SK-N-SH (cell line): ENCODE data around the gene BLCAP. TPM values are rescaled to one million over a fixed set of nuclear protein-coding genes. Genes with fewer than 3 reads are reported as not detected.

Experiments
- CTCF ChIA-PET: fragments of 300-600, 350-600 bp; formaldehyde crosslinking; extraction: SDS; loops from one replicate; lab custom pipeline; 2021; lab: Yijun Ruan, JAX
- POLR2A ChIA-PET: fragments of 350-600 bp; sonication (Branson Sonifier 250); formaldehyde crosslinking; extraction: SDS; loops from one replicate; lab custom pipeline; 2020; ENCODE audit warnings: antibody characterized with exemption, inconsistent platforms; lab: Yijun Ruan, JAX
- DNase-seq: peaks from one replicate; pipeline ENCODE4 v3.0.0; 2012
- H2AFZ ChIP-seq: fragments of 200-600 bp; sonication (generic); 2 replicates; pipeline ENCODE4 v1.8.1; 2016; ENCODE audit warnings: antibody characterized with exemption, mild to moderate bottlenecking, low read depth
- H3F3A ChIP-seq: fragments of 200-600 bp; sonication (generic); replicated peaks from 2 replicates; pipeline ENCODE3; 2016; ENCODE audit warnings: antibody characterized with exemption, mild to moderate bottlenecking; ENCODE audit not compliant: insufficient read depth
- H3K27ac ChIP-seq, 2 experiments: fragments of 200-500 bp in 1 of 2; fragments of 200-600 bp in 1 of 2; sonication (Bioruptor generic) in 1 of 2; sonication (generic), shearing (Covaris generic) in 1 of 2; 2 replicates each; pipeline versions ENCODE4 v1.5.1 to v1.6.1; 2014 to 2016; ENCODE audit warnings: low read depth in 2 of 2, inconsistent platforms in 1 of 2, low read length in 1 of 2, mild to moderate bottlenecking in 1 of 2, mixed read lengths in 1 of 2
- H3K27me3 ChIP-seq: fragments of 200-600 bp; sonication (generic), shearing (Covaris generic); 2 replicates; pipeline ENCODE4 v1.6.1; 2016; ENCODE audit warnings: mixed run types; ENCODE audit not compliant: insufficient read depth
- H3K36me3 ChIP-seq, 2 experiments: fragments of 200-500 bp in 1 of 2; fragments of 200-600 bp in 1 of 2; sonication (Bioruptor generic) in 1 of 2; sonication (generic) in 1 of 2; replicated peaks in 1 of 2; 2 replicates each; pipeline versions ENCODE3 to v1.5.1; 2014 to 2016; ENCODE audit warnings: low read length in 1 of 2, mild to moderate bottlenecking in 1 of 2; ENCODE audit not compliant: insufficient read depth in 2 of 2, control insufficient read depth in 1 of 2
- H3K4me1 ChIP-seq, 2 experiments: fragments of 200-500 bp in 1 of 2; fragments of 200-600 bp in 1 of 2; sonication (Bioruptor generic) in 1 of 2; sonication (generic), shearing (Covaris generic) in 1 of 2; 2 replicates each; pipeline versions ENCODE4 v1.5.1 to v1.6.1; 2014 to 2016; ENCODE audit warnings: low read depth in 1 of 2, low read length in 1 of 2, mixed run types in 1 of 2; ENCODE audit not compliant: insufficient read depth in 2 of 2, control insufficient read depth in 1 of 2
- H3K4me2 ChIP-seq: fragments of 200-600 bp; sonication (generic), shearing (Covaris generic); 2 replicates; pipeline ENCODE4 v1.6.1; 2017; ENCODE audit warnings: mixed run types
- H3K4me3 ChIP-seq, 2 experiments: fragments of 200-500 bp in 1 of 2; fragments of 200-600 bp in 1 of 2; sonication (Bioruptor generic) in 1 of 2; sonication (generic), shearing (Covaris generic) in 1 of 2; 2 replicates each; pipeline versions ENCODE4 v1.5.1 to v1.8.1; 2014 to 2016; ENCODE audit warnings: low read depth in 2 of 2, inconsistent platforms in 1 of 2, low read length in 1 of 2, mild to moderate bottlenecking in 1 of 2, mixed read lengths in 1 of 2, moderate library complexity in 1 of 2
- H3K79me2 ChIP-seq: fragments of 200-600 bp; sonication (generic); 2 replicates; pipeline ENCODE4 v1.8.1; 2017; ENCODE audit warnings: mild to moderate bottlenecking; ENCODE audit not compliant: insufficient read depth
- H3K9ac ChIP-seq: fragments of 200-600 bp; sonication (generic); 2 replicates; pipeline ENCODE4 v1.6.1; 2017; ENCODE audit warnings: mixed run types
- H3K9me2 ChIP-seq: fragments of 200-600 bp; sonication (generic); 2 replicates; pipeline ENCODE4 v1.6.1; 2017; ENCODE audit warnings: mixed run types
- H3K9me3 ChIP-seq: fragments of 200-600 bp; sonication (generic); 2 replicates; pipeline ENCODE4 v1.6.1; 2017; ENCODE audit warnings: mixed run types, mild to moderate bottlenecking, moderate library complexity
- H4K20me1 ChIP-seq: fragments of 200-600 bp; sonication (generic); 2 replicates; pipeline ENCODE4 v1.6.1; 2017; ENCODE audit warnings: mild to moderate bottlenecking, mixed run types; ENCODE audit not compliant: insufficient read depth
- CHD2 ChIP-seq: fragments of 150-350 bp; IDR thresholded peaks from 2 replicates; pipeline ENCODE4 v1.6.1; 2018; ENCODE audit warnings: low read length; ENCODE audit not compliant: partially characterized antibody
- ELF1 ChIP-seq: IDR thresholded peaks from 2 replicates; pipeline ENCODE4 v1.4.0; 2012
- EZH2phosphoT487 ChIP-seq: fragments of 200-600 bp; sonication (generic); IDR thresholded peaks from 2 replicates; pipeline ENCODE4 v1.6.1; 2017; ENCODE audit warnings: low read depth, mixed run types, mild to moderate bottlenecking, antibody characterized with exemption, moderate library complexity, borderline replicate concordance
- GABPA ChIP-seq: IDR thresholded peaks from 2 replicates; pipeline ENCODE4 v1.4.0; 2012; ENCODE audit warnings: low read depth, mild to moderate bottlenecking
- GATA2 ChIP-seq: sonication (generic); formaldehyde crosslinking; IDR thresholded peaks from 2 replicates; pipeline ENCODE4 v1.5.0; 2020; ENCODE audit warnings: mild to moderate bottlenecking, missing genetic modification reagents
- NRF1 ChIP-seq: IDR thresholded peaks from 2 replicates; pipeline ENCODE4 v1.6.1; 2012; ENCODE audit warnings: low read depth, mild to moderate bottlenecking, low read length
- RAD21 ChIP-seq: IDR thresholded peaks from 2 replicates; pipeline ENCODE4 v1.6.1; 2012; ENCODE audit warnings: mild to moderate bottlenecking, low read length
- RCOR1 ChIP-seq: fragments of 150-350 bp; IDR thresholded peaks from 2 replicates; pipeline ENCODE4 v1.6.1; 2017; ENCODE audit warnings: antibody characterized with exemption, low read length
- RFX5 ChIP-seq: IDR thresholded peaks from 2 replicates; pipeline ENCODE4 v1.6.1; 2012; ENCODE audit warnings: mild to moderate bottlenecking, improper control_type of control experiment, low read length
- RXRA ChIP-seq: IDR thresholded peaks from 2 replicates; pipeline ENCODE4 v1.4.0; 2012; ENCODE audit warnings: low read depth, mild to moderate bottlenecking, borderline replicate concordance
- SIN3A ChIP-seq: IDR thresholded peaks from 2 replicates; pipeline ENCODE4 v1.6.1; 2012; ENCODE audit warnings: low read depth, mild to moderate bottlenecking, low read length, moderate library complexity, borderline replicate concordance
- TCF12 ChIP-seq: IDR thresholded peaks from 2 replicates; pipeline ENCODE4 v1.4.0; 2012
- TEAD4 ChIP-seq: IDR thresholded peaks from 2 replicates; pipeline ENCODE4 v1.4.0; 2012; ENCODE audit warnings: mild to moderate bottlenecking, borderline replicate concordance; ENCODE audit not compliant: insufficient read depth
- WGBS: methylation state at CpG from one replicate; pipeline ENCODE4 v1.1.6; 2017; ENCODE audit warnings: low lambda C conversion rate; 5-methylcytosine and 5-hydroxymethylcytosine counted together
- polyA plus RNA-seq, 3 experiments: library from polyadenylated mRNA; depleted of rRNA; stranded (reverse); fragments of >200 nt; gene quantifications; 2 replicates each; pipeline ENCODE4 v1.2.3, GENCODE V29; 2012
- TF ChIP-seq, protein P1 (sequence below): IDR thresholded peaks from 2 replicates; pipeline ENCODE4 v1.4.0; 2012; ENCODE audit warnings: low read depth, borderline replicate concordance
- TF ChIP-seq, protein P2 (sequence below): fragments of 150-350 bp; IDR thresholded peaks from 2 replicates; pipeline ENCODE4 v1.6.1; 2017; ENCODE audit warnings: antibody characterized with exemption, low read length, low read depth, borderline replicate concordance
- TF ChIP-seq, protein P3 (sequence below): IDR thresholded peaks from 2 replicates; pipeline ENCODE4 v1.4.0; 2012; ENCODE audit warnings: low read depth, borderline replicate concordance
- TF ChIP-seq, protein P4 (sequence below): IDR thresholded peaks from 2 replicates; pipeline ENCODE4 v1.6.1; 2012; ENCODE audit warnings: mild to moderate bottlenecking, low read depth, low read length, moderate library complexity
- TF ChIP-seq, protein P5 (sequence below): fragments of 200-600 bp; sonication (generic); IDR thresholded peaks from 2 replicates; pipeline ENCODE4 v1.6.1; 2017; ENCODE audit warnings: antibody characterized with exemption, mild to moderate bottlenecking, moderate library complexity

The BLCAP gene
- polyA plus RNA-seq, 1 of the 3 experiments (the other 2 are of a cell fraction), result 55.8 TPM

DNA sequence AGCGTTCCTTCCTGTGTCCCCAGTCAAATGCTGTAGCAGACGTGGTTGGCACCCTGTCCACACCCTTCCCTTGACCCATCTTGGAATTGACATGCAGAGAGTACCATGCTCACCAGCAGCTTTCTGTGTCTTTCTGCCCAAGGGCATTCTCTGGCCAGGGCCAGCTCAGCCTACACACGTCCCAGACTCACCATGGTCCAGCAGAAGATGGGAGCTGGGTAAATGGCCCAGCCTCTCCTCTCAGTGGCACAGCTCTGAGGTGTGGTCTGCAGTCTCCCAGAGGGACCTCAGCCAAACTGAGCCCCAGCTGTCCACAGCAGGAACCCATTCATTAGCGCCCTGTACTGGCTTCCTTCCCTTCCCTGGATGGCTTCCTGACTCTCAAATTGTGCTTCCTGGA, 31.1 kb upstream of the BLCAP start:
- DNase-seq, result no peak
- POLR2A ChIA-PET, result no interaction called here
- no peak overlapping the region for H3K9ac ChIP-seq
- no peaks in the 10 kb centered on the region for H3F3A ChIP-seq
- H2AFZ ChIP-seq, result no peak overlapping the region
- 59% methylated on average over 4 of the region's 4 CpGs for WGBS
- no peak overlapping the region for H3K4me3 ChIP-seq
- H3K27ac ChIP-seq, result no peak overlapping the region
- H4K20me1 ChIP-seq, result no peaks in the 10 kb centered on the region
- H3K9me3 ChIP-seq, result no peaks in the 10 kb centered on the region
- no peaks in the 10 kb centered on the region for H3K9me2 ChIP-seq
- peaks cover 27% of the 10 kb centered on the region for H3K27me3 ChIP-seq
- no peak for TF ChIP-seq EZH2phosphoT487
- no peak for TF ChIP-seq GATA2 (CRISPR knock-in tag)
- TF ChIP-seq GABPA, result no peak
- no peak for TF ChIP-seq ELF1
- TF ChIP-seq, protein P1, sequence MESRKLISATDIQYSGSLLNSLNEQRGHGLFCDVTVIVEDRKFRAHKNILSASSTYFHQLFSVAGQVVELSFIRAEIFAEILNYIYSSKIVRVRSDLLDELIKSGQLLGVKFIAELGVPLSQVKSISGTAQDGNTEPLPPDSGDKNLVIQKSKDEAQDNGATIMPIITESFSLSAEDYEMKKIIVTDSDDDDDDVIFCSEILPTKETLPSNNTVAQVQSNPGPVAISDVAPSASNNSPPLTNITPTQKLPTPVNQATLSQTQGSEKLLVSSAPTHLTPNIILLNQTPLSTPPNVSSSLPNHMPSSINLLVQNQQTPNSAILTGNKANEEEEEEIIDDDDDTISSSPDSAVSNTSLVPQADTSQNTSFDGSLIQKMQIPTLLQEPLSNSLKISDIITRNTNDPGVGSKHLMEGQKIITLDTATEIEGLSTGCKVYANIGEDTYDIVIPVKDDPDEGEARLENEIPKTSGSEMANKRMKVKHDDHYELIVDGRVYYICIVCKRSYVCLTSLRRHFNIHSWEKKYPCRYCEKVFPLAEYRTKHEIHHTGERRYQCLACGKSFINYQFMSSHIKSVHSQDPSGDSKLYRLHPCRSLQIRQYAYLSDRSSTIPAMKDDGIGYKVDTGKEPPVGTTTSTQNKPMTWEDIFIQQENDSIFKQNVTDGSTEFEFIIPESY, result no peak
- TF ChIP-seq TCF12, result no peak
- TF ChIP-seq, protein P2, sequence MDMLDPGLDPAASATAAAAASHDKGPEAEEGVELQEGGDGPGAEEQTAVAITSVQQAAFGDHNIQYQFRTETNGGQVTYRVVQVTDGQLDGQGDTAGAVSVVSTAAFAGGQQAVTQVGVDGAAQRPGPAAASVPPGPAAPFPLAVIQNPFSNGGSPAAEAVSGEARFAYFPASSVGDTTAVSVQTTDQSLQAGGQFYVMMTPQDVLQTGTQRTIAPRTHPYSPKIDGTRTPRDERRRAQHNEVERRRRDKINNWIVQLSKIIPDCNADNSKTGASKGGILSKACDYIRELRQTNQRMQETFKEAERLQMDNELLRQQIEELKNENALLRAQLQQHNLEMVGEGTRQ, result no peak
- no peak for TF ChIP-seq CHD2
- TF ChIP-seq RAD21, result no peak
- TF ChIP-seq RXRA, result no peak
- TF ChIP-seq NRF1, result no peak
- TF ChIP-seq, protein P3, sequence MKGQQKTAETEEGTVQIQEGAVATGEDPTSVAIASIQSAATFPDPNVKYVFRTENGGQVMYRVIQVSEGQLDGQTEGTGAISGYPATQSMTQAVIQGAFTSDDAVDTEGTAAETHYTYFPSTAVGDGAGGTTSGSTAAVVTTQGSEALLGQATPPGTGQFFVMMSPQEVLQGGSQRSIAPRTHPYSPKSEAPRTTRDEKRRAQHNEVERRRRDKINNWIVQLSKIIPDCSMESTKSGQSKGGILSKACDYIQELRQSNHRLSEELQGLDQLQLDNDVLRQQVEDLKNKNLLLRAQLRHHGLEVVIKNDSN, result no peak
- no peak for TF ChIP-seq RCOR1
- TF ChIP-seq, all 33 proteins: peak for 0
- H3K4me1 ChIP-seq, result no peaks in the 10 kb centered on the region
- CTCF ChIA-PET, result interaction anchor here (0.8 kb wide), 1 partner anchor 21 kb away, joined by 3 read pairs; no protein-coding TSS in a partner anchor
- H3K4me2 ChIP-seq, result no peak overlapping the region
- no peaks in the 10 kb centered on the region for H3K79me2 ChIP-seq
- H3K36me3 ChIP-seq, result no peaks in the 10 kb centered on the region

DNA sequence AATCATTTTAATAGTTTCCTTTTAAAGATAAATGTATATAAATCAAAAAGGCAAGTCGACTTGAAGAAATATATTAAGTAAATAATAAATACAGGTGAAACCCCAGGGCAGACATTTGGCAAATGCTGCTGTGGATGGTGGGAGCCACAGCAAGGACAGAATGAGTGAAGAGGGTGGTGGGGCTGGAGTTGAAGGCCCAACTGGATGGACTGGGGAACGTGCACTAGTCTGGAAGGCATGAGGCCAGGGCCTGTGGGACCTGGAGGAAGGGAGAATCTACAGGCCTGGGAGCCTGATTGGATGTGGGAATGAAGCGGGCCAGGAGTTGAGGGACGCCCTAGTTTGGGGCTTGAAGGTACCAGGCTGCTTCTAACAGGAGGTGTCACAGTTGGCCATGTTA, 30.6 kb upstream of the BLCAP start:
- H3K4me1 ChIP-seq, result no peaks in the 10 kb centered on the region
- CTCF ChIA-PET, result interaction anchor here (0.6 to 0.9 kb wide), 3 partner anchors 16 to 340 kb away, joined by 3 read pairs; no protein-coding TSS in a partner anchor
- H3F3A ChIP-seq, result no peaks in the 10 kb centered on the region
- H3K9me3 ChIP-seq, result no peaks in the 10 kb centered on the region
- H3K9me2 ChIP-seq, result no peaks in the 10 kb centered on the region
- H2AFZ ChIP-seq, result no peak overlapping the region
- WGBS, result 34% methylated on average over 4 of the region's 4 CpGs
- no peaks in the 10 kb centered on the region for H3K79me2 ChIP-seq
- no peak overlapping the region for H3K4me3 ChIP-seq
- no peak overlapping the region for H3K27ac ChIP-seq
- POLR2A ChIA-PET, result no interaction called here
- peaks cover 23% of the 10 kb centered on the region; the same call in 1 of the 2 replicates for H3K27me3 ChIP-seq
- H3K36me3 ChIP-seq, result no peaks in the 10 kb centered on the region
- H3K9ac ChIP-seq, result no peak overlapping the region
- no peaks in the 10 kb centered on the region for H4K20me1 ChIP-seq
- H3K4me2 ChIP-seq, result no peak overlapping the region
- DNase-seq, result no peak
- no peak for TF ChIP-seq RAD21
- no peak for TF ChIP-seq RCOR1
- TF ChIP-seq ELF1, result no peak
- TF ChIP-seq, protein P4, sequence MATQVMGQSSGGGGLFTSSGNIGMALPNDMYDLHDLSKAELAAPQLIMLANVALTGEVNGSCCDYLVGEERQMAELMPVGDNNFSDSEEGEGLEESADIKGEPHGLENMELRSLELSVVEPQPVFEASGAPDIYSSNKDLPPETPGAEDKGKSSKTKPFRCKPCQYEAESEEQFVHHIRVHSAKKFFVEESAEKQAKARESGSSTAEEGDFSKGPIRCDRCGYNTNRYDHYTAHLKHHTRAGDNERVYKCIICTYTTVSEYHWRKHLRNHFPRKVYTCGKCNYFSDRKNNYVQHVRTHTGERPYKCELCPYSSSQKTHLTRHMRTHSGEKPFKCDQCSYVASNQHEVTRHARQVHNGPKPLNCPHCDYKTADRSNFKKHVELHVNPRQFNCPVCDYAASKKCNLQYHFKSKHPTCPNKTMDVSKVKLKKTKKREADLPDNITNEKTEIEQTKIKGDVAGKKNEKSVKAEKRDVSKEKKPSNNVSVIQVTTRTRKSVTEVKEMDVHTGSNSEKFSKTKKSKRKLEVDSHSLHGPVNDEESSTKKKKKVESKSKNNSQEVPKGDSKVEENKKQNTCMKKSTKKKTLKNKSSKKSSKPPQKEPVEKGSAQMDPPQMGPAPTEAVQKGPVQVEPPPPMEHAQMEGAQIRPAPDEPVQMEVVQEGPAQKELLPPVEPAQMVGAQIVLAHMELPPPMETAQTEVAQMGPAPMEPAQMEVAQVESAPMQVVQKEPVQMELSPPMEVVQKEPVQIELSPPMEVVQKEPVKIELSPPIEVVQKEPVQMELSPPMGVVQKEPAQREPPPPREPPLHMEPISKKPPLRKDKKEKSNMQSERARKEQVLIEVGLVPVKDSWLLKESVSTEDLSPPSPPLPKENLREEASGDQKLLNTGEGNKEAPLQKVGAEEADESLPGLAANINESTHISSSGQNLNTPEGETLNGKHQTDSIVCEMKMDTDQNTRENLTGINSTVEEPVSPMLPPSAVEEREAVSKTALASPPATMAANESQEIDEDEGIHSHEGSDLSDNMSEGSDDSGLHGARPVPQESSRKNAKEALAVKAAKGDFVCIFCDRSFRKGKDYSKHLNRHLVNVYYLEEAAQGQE, result no peak
- no peak for TF ChIP-seq SIN3A
- TF ChIP-seq TEAD4, result no peak
- TF ChIP-seq, protein P5, sequence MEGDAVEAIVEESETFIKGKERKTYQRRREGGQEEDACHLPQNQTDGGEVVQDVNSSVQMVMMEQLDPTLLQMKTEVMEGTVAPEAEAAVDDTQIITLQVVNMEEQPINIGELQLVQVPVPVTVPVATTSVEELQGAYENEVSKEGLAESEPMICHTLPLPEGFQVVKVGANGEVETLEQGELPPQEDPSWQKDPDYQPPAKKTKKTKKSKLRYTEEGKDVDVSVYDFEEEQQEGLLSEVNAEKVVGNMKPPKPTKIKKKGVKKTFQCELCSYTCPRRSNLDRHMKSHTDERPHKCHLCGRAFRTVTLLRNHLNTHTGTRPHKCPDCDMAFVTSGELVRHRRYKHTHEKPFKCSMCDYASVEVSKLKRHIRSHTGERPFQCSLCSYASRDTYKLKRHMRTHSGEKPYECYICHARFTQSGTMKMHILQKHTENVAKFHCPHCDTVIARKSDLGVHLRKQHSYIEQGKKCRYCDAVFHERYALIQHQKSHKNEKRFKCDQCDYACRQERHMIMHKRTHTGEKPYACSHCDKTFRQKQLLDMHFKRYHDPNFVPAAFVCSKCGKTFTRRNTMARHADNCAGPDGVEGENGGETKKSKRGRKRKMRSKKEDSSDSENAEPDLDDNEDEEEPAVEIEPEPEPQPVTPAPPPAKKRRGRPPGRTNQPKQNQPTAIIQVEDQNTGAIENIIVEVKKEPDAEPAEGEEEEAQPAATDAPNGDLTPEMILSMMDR, result no peak
- no peak for TF ChIP-seq RFX5
